Neural cell (in vitro differentiated cells): Measurements from ENCODE around the gene GSG1L. TPM values are rescaled to one million over a fixed set of nuclear protein-coding genes. Genes with fewer than 3 reads are reported as not detected.

Experiments used
- H2AFZ ChIP-seq: fragments of 200-600, 300-800 bp; sonication (generic), shearing (Covaris generic); 2 replicates; pipeline ENCODE4 v1.6.0; 2014; ENCODE audit warnings: low read depth, mild to moderate bottlenecking, antibody characterized with exemption, low read length, moderate library complexity
- H3F3A ChIP-seq: fragments of 200-600 bp; shearing (Covaris generic); 2 replicates; pipeline ENCODE4 v1.6.1; 2016; ENCODE audit warnings: mild to moderate bottlenecking, moderate library complexity, mixed read lengths, antibody characterized with exemption, low read length; ENCODE audit not compliant: insufficient read depth, poor library complexity, severe bottlenecking
- H3K27ac ChIP-seq: fragments of 200-600, 300-800 bp; sonication (generic), shearing (Covaris generic); 2 replicates; pipeline ENCODE4 v1.5.1; 2014; ENCODE audit warnings: mild to moderate bottlenecking, low read length, moderate library complexity
- H3K27me3 ChIP-seq: fragments of 300-800, 200-600 bp; sonication (generic), shearing (Covaris generic); 2 replicates; pipeline ENCODE4 v1.6.0; 2014; ENCODE audit warnings: mild to moderate bottlenecking, low read depth, low read length, moderate library complexity; ENCODE audit not compliant: insufficient read depth
- H3K36me3 ChIP-seq: fragments of 300-800, 200-600 bp; sonication (generic), shearing (Covaris generic); 2 replicates; pipeline ENCODE4 v1.5.1; 2014; ENCODE audit warnings: mild to moderate bottlenecking, antibody characterized with exemption, low read length, moderate library complexity; ENCODE audit not compliant: insufficient read depth
- H3K4me2 ChIP-seq: fragments of 300-800, 200-600 bp; sonication (generic), shearing (Covaris generic); 2 replicates; pipeline ENCODE4 v1.6.0; 2014; ENCODE audit warnings: mild to moderate bottlenecking, low read length
- H3K4me3 ChIP-seq: fragments of 300-800, 200-600 bp; sonication (generic), shearing (Covaris generic); 2 replicates; pipeline ENCODE4 v1.5.1; 2014; ENCODE audit warnings: mild to moderate bottlenecking, low read length, moderate library complexity
- H3K79me2 ChIP-seq: fragments of 200-600 bp; shearing (Covaris generic); replicated peaks from 2 replicates; pipeline ENCODE4 v1.6.0; 2014; ENCODE audit warnings: mild to moderate bottlenecking, low read length, moderate library complexity; ENCODE audit not compliant: insufficient read depth
- H3K9ac ChIP-seq: fragments of 300-800, 200-600 bp; sonication (generic), shearing (Covaris generic); 2 replicates; pipeline ENCODE4 v1.6.1; 2016; ENCODE audit warnings: mild to moderate bottlenecking, low read length, mixed read lengths
- H3K9me2 ChIP-seq: fragments of 200-600 bp; shearing (Covaris generic); 2 replicates; pipeline ENCODE4 v1.6.1; 2016; ENCODE audit warnings: mild to moderate bottlenecking, low read length, mixed read lengths; ENCODE audit not compliant: insufficient read depth
- H3K9me3 ChIP-seq: fragments of 200-600, 300-800 bp; sonication (generic), shearing (Covaris generic); 2 replicates; pipeline ENCODE4 v1.6.1; 2016; ENCODE audit warnings: mild to moderate bottlenecking, mixed run types, low read length, moderate library complexity, mixed read lengths
- H4K20me1 ChIP-seq: fragments of 200-600 bp; shearing (Covaris generic); 2 replicates; pipeline ENCODE4 v1.6.1; 2016; ENCODE audit warnings: mild to moderate bottlenecking, mixed run types; ENCODE audit not compliant: insufficient read depth
- CTCF ChIP-seq: fragments of 450-650 bp; IDR thresholded peaks from 2 replicates; pipeline ENCODE4 v1.5.1; 2014; ENCODE audit warnings: antibody characterized with exemption, mild to moderate bottlenecking, moderate library complexity; ENCODE audit not compliant: poor library complexity, severe bottlenecking
- EP300 ChIP-seq: fragments of 450-650 bp; conservative IDR thresholded peaks from 2 replicates; pipeline ENCODE4 v1.6.1; 2014; ENCODE audit warnings: antibody characterized with exemption, mild to moderate bottlenecking, moderate library complexity; ENCODE audit not compliant: poor library complexity, severe bottlenecking
- EZH2 ChIP-seq: fragments of 200-600, 300-800 bp; shearing (Covaris generic), sonication (generic); IDR thresholded peaks from 2 replicates; pipeline ENCODE4 v1.6.1; 2014; ENCODE audit warnings: antibody characterized with exemption, low read length, borderline replicate concordance, mild to moderate bottlenecking; ENCODE audit not compliant: insufficient read depth, poor library complexity, severe bottlenecking
- MXI1 ChIP-seq: fragments of 450-650 bp; conservative IDR thresholded peaks from 2 replicates; pipeline ENCODE4 v1.6.1; 2014; ENCODE audit warnings: antibody characterized with exemption, mild to moderate bottlenecking; ENCODE audit not compliant: poor library complexity, severe bottlenecking
- POLR2AphosphoS5 ChIP-seq: IDR thresholded peaks from 2 replicates; pipeline ENCODE4 v1.6.1; 2012
- RAD21 ChIP-seq: fragments of 450-650 bp; conservative IDR thresholded peaks from 2 replicates; pipeline ENCODE4 v1.6.1; 2014; ENCODE audit warnings: antibody characterized with exemption, mild to moderate bottlenecking, moderate library complexity
- REST ChIP-seq: IDR thresholded peaks from 2 replicates; pipeline ENCODE4 v1.6.1; 2012; ENCODE audit warnings: borderline replicate concordance
- SMC3 ChIP-seq: fragments of 450-650 bp; conservative IDR thresholded peaks from 2 replicates; pipeline ENCODE4 v1.6.1; 2014; ENCODE audit warnings: antibody characterized with exemption, mild to moderate bottlenecking, moderate library complexity; ENCODE audit not compliant: poor library complexity
- TAF1 ChIP-seq: IDR thresholded peaks from 2 replicates; pipeline ENCODE4 v1.6.1; 2012; ENCODE audit warnings: low read depth
- polyA plus RNA-seq: library from polyadenylated mRNA; depleted of rRNA; stranded (reverse); fragments of >200 nt; gene quantifications from 2 replicates; pipeline ENCODE4 v1.2.3, GENCODE V29; 2014

Gene GSG1L
- polyA plus RNA-seq, 1 donor from 2014 or later = 0.85 TPM

GRCh38 chr16:27819356-27819755 is 244.2 kb downstream of the GSG1L start:
- Histone ChIP-seq H3K9me3 (no peaks in the 10 kb centered on the region), H3K27ac (no peak overlapping the region)

GRCh38 chr16:27818246-27818645 is 245.3 kb downstream of the GSG1L start:
- H3K9ac ChIP-seq = no peak overlapping the region
- no peaks in the 10 kb centered on the region for H3K79me2 ChIP-seq
- H3K27ac ChIP-seq = no peak overlapping the region
- no peak overlapping the region for H2AFZ ChIP-seq
- no peaks in the 10 kb centered on the region for H3K36me3 ChIP-seq
- no peaks in the 10 kb centered on the region for H3K9me3 ChIP-seq
- no peaks in the 10 kb centered on the region for H3K27me3 ChIP-seq
- no peak overlapping the region for H3K4me3 ChIP-seq
- H3K4me2 ChIP-seq = no peak overlapping the region
- H4K20me1 ChIP-seq = no peaks in the 10 kb centered on the region
- no peaks in the 10 kb centered on the region for H3K9me2 ChIP-seq
- no peaks in the 10 kb centered on the region for H3F3A ChIP-seq
- TF ChIP-seq CTCF (no peak), MXI1 (no peak), SMC3 (no peak), REST (no peak), POLR2AphosphoS5 (no peak), RAD21 (no peak), TAF1 (no peak)

More at GRCh38 chr16:27819356-27819755, 244.2 kb downstream of the GSG1L start:
- H3K9me2 ChIP-seq = no peaks in the 10 kb centered on the region
- no peaks in the 10 kb centered on the region for H3K79me2 ChIP-seq
- H4K20me1 ChIP-seq = no peaks in the 10 kb centered on the region
- no peak overlapping the region for H2AFZ ChIP-seq
- no peak overlapping the region for H3K4me2 ChIP-seq
- H3K36me3 ChIP-seq = no peaks in the 10 kb centered on the region
- TF ChIP-seq RAD21 = no peak
- TF ChIP-seq EP300 = no peak
- TF ChIP-seq MXI1 = no peak
- TF ChIP-seq REST = no peak
- no peak for TF ChIP-seq TAF1
- no peak for TF ChIP-seq POLR2AphosphoS5
- TF ChIP-seq CTCF = no peak
- no peak for TF ChIP-seq EZH2
- no peak for TF ChIP-seq SMC3
- no peak overlapping the region for H3K9ac ChIP-seq
- H3K27me3 ChIP-seq = no peaks in the 10 kb centered on the region
- H3K4me3 ChIP-seq = no peak overlapping the region
- H3F3A ChIP-seq = no peaks in the 10 kb centered on the region
